ENCODE measurements around the gene ZNF566. TPM values are rescaled to one million over a fixed set of nuclear protein-coding genes. Genes with fewer than 3 reads are reported as not detected.
A peak's percentile ranks its signal among the peaks of the same experiment; 100 is the strongest.

Gene ZNF566
- total and polyA plus RNA-seq, 2 of the 13 experiments (the other 11 are each of a cell fraction or from before 2014, with no cell fraction given), result 4.8 to 13.7 TPM

DNA sequence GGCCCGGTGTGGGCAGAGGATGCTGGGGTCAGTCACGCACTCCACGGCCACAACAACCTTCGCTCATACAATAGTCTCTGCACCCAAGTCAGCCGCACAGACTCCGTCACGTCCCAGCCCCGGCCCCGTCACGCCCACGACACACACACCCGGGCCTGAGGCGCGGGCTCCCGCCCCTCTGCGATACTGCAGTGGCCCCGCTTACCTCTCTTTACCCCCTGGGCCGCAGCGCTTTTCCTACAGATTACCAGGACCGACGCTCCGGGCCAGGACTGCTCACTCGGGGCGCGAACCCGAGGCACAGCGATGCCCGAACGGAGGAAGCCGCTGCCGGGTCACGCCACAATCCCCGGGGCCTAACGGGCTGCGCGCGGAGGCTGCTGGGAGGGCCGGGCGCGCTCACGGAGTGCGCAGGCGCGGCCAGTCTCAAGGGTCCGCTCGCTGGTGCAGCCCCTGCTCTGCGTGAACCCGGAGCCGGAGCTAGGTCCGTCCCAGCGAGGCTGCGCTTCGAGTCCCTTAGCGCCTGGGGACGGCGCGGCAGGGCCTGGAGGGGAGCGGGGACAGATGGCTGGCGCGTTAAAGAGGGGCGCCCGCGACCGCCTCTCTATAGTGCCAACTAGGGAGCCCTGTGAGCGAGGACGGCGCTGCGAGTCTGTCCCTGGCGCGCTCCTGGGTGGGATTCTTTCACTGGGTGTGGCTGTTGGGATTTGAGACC, 70.9 kb downstream of the ZNF566 start, which contains the start of gene ZFP82 (continued):
- TF ChIP-seq ZFP37 (CRISPR knock-in tag; IDR thresholded peaks at IDR 0.05; ENCODE audit: borderline replicate concordance) (no peak), TGIF2 (CRISPR knock-in tag; IDR thresholded peaks at IDR 0.05) (no peak), IKZF1 (IDR thresholded peaks at IDR 0.05) (no peak), HMG20B (CRISPR knock-in tag; conservative IDR thresholded peaks at IDR 0.05) (no peak), DPF2 (CRISPR knock-in tag; IDR thresholded peaks at IDR 0.05; ENCODE audit: borderline replicate concordance, low read depth) (no peak), ZSCAN9 (CRISPR knock-in tag; IDR thresholded peaks at IDR 0.05; ENCODE audit: borderline replicate concordance) (no peak), ZNF724P (CRISPR knock-in tag; IDR thresholded peaks at IDR 0.05; ENCODE audit: borderline replicate concordance) (no peak), FOXA1 (IDR thresholded peaks at IDR 0.05) (no peak), FOXA1 (CRISPR knock-in tag; IDR thresholded peaks at IDR 0.05) (no peak), MED13 (CRISPR knock-in tag; IDR thresholded peaks at IDR 0.05) (no peak), TBX3 (IDR thresholded peaks at IDR 0.05; ENCODE audit: borderline replicate concordance) (no peak), NFIC (IDR thresholded peaks at IDR 0.05; ENCODE audit: low read length) (no peak), CHCHD3 (CRISPR knock-in tag; IDR thresholded peaks at IDR 0.05) (no peak), GTF3A (CRISPR knock-in tag; conservative IDR thresholded peaks at IDR 0.05) (no peak), FOXK2 (IDR thresholded peaks at IDR 0.05) (no peak), LCORL (IDR thresholded peaks at IDR 0.05) (no peak), LCORL (CRISPR knock-in tag; IDR thresholded peaks at IDR 0.05) (peak; percentile 36; the same call in 1 of the 2 replicates)
- TF ChIP-seq, protein P1, sequence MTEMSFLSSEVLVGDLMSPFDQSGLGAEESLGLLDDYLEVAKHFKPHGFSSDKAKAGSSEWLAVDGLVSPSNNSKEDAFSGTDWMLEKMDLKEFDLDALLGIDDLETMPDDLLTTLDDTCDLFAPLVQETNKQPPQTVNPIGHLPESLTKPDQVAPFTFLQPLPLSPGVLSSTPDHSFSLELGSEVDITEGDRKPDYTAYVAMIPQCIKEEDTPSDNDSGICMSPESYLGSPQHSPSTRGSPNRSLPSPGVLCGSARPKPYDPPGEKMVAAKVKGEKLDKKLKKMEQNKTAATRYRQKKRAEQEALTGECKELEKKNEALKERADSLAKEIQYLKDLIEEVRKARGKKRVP (CRISPR knock-in tag; IDR thresholded peaks at IDR 0.05), result no peak
- TF ChIP-seq, protein P2, sequence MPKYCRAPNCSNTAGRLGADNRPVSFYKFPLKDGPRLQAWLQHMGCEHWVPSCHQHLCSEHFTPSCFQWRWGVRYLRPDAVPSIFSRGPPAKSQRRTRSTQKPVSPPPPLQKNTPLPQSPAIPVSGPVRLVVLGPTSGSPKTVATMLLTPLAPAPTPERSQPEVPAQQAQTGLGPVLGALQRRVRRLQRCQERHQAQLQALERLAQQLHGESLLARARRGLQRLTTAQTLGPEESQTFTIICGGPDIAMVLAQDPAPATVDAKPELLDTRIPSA (CRISPR knock-in tag; IDR thresholded peaks at IDR 0.05; ENCODE audit: borderline replicate concordance), result no peak
- TF ChIP-seq, protein P3, sequence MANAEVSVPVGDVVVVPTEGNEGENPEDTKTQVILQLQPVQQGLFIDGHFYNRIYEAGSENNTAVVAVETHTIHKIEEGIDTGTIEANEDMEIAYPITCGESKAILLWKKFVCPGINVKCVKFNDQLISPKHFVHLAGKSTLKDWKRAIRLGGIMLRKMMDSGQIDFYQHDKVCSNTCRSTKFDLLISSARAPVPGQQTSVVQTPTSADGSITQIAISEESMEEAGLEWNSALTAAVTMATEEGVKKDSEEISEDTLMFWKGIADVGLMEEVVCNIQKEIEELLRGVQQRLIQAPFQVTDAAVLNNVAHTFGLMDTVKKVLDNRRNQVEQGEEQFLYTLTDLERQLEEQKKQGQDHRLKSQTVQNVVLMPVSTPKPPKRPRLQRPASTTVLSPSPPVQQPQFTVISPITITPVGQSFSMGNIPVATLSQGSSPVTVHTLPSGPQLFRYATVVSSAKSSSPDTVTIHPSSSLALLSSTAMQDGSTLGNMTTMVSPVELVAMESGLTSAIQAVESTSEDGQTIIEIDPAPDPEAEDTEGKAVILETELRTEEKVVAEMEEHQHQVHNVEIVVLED (CRISPR knock-in tag; IDR thresholded peaks at IDR 0.05; ENCODE audit: borderline replicate concordance), result peak; percentile 69; the same call in 1 of the 2 replicates
- TF ChIP-seq, protein P4, sequence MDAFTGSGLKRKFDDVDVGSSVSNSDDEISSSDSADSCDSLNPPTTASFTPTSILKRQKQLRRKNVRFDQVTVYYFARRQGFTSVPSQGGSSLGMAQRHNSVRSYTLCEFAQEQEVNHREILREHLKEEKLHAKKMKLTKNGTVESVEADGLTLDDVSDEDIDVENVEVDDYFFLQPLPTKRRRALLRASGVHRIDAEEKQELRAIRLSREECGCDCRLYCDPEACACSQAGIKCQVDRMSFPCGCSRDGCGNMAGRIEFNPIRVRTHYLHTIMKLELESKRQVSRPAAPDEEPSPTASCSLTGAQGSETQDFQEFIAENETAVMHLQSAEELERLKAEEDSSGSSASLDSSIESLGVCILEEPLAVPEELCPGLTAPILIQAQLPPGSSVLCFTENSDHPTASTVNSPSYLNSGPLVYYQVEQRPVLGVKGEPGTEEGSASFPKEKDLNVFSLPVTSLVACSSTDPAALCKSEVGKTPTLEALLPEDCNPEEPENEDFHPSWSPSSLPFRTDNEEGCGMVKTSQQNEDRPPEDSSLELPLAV (CRISPR knock-in tag; conservative IDR thresholded peaks at IDR 0.05; ENCODE audit: low read depth), result no peak
- TF ChIP-seq, protein P5, sequence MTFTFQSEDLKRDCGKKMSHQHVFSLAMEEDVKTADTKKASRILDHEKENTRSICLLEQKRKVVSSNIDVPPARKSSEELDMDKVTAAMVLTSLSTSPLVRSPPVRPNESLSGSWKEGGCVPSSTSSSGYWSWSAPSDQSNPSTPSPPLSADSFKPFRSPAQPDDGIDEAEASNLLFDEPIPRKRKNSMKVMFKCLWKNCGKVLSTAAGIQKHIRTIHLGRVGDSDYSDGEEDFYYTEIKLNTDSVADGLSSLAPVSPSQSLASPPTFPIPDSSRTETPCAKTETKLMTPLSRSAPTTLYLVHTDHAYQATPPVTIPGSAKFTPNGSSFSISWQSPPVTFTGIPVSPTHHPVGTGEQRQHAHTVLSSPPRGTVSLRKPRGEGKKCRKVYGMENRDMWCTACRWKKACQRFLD (CRISPR knock-in tag; IDR thresholded peaks at IDR 0.05; ENCODE audit: borderline replicate concordance), result no peak
- TF ChIP-seq, protein P6, sequence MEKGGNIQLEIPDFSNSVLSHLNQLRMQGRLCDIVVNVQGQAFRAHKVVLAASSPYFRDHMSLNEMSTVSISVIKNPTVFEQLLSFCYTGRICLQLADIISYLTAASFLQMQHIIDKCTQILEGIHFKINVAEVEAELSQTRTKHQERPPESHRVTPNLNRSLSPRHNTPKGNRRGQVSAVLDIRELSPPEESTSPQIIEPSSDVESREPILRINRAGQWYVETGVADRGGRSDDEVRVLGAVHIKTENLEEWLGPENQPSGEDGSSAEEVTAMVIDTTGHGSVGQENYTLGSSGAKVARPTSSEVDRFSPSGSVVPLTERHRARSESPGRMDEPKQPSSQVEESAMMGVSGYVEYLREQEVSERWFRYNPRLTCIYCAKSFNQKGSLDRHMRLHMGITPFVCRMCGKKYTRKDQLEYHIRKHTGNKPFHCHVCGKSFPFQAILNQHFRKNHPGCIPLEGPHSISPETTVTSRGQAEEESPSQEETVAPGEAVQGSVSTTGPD (CRISPR knock-in tag; IDR thresholded peaks at IDR 0.05), result no peak
